ENCODE results near the gene ACIN1. TPM values are rescaled to one million over a fixed set of nuclear protein-coding genes. Genes with fewer than 3 reads are reported as not detected.

Gene ACIN1
- total and polyA plus RNA-seq, 9 of the 15 experiments (the other 6 are each of a cell fraction or from before 2014, with no cell fraction given) = 5.0 to 196 (median 129) TPM

DNA sequence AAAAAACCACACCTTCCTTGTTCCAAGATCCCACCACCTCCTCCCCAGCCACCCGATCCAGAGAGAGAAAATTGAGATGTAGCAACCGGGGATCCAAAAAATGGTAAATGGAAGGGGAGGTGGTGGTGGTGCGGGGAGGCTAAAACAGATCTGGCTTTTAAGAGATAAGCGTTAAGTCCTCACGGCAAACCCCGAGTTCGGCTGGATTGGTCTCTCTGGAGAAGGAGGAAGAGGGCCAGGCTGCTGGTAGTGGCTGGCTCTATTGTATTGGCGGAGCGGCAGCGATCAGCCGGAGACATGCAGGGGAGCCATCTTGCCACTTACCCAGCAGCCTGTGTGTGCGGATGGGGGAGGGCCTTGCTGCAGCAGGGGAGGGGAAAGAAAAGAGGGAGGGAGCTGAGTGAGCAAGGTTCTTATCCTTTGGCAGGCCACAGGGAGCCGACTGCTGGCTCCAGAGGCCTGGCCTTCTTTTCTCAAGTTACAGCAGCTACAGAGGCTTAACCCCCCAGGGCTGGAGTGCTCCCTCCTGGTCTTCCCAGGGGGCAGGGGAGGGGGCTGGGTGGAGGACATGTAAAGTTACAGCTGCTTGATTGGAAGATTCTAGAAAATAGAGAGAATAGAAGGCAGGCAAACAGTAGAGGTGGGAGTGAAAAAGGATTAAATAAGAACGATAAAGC, 23.6 kb downstream of the ACIN1 start (continued):
- TF ChIP-seq, protein P1, sequence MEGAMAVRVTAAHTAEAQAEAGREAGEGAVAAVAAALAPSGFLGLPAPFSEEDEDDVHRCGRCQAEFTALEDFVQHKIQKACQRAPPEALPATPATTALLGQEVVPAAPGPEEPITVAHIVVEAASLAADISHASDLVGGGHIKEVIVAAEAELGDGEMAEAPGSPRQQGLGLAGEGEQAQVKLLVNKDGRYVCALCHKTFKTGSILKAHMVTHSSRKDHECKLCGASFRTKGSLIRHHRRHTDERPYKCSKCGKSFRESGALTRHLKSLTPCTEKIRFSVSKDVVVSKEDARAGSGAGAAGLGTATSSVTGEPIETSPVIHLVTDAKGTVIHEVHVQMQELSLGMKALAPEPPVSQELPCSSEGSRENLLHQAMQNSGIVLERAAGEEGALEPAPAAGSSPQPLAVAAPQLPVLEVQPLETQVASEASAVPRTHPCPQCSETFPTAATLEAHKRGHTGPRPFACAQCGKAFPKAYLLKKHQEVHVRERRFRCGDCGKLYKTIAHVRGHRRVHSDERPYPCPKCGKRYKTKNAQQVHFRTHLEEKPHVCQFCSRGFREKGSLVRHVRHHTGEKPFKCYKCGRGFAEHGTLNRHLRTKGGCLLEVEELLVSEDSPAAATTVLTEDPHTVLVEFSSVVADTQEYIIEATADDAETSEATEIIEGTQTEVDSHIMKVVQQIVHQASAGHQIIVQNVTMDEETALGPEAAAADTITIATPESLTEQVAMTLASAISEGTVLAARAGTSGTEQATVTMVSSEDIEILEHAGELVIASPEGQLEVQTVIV (CRISPR knock-in tag; IDR thresholded peaks at IDR 0.05; ENCODE audit: borderline replicate concordance) = no peak
- no peak for TF ChIP-seq NR1H2 (CRISPR knock-in tag; IDR thresholded peaks at IDR 0.05)
- no peak for TF ChIP-seq ZSCAN32 (CRISPR knock-in tag; IDR thresholded peaks at IDR 0.05)
- no peak for TF ChIP-seq ESRRB (CRISPR knock-in tag; IDR thresholded peaks at IDR 0.05; ENCODE audit: borderline replicate concordance)
- TF ChIP-seq MTA1 (IDR thresholded peaks at IDR 0.05; ENCODE audit: borderline replicate concordance) = no peak
- TF ChIP-seq ZNF766 (CRISPR knock-in tag; conservative IDR thresholded peaks at IDR 0.05) = no peak
- TF ChIP-seq CTBP1 (IDR thresholded peaks at IDR 0.05; ENCODE audit: borderline replicate concordance) = peak; percentile 38; the same call in 1 of the 2 replicates
- no peak for TF ChIP-seq XRCC3 (IDR thresholded peaks at IDR 0.05)
- TF ChIP-seq, protein P2, sequence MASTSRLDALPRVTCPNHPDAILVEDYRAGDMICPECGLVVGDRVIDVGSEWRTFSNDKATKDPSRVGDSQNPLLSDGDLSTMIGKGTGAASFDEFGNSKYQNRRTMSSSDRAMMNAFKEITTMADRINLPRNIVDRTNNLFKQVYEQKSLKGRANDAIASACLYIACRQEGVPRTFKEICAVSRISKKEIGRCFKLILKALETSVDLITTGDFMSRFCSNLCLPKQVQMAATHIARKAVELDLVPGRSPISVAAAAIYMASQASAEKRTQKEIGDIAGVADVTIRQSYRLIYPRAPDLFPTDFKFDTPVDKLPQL (IDR thresholded peaks at IDR 0.05; ENCODE audit: extremely low read depth, insufficient read length) = no peak
- TF ChIP-seq PCBP2 (IDR thresholded peaks at IDR 0.05; ENCODE audit: low read depth, low read length, poor library complexity, severe bottlenecking) = no peak
- TF ChIP-seq TAF15 (IDR thresholded peaks at IDR 0.05; ENCODE audit: low read depth, low read length) = no peak
- TF ChIP-seq CREM (IDR thresholded peaks at IDR 0.05; ENCODE audit: low read depth) = peak; percentile 65
- TF ChIP-seq MAFK (IDR thresholded peaks at IDR 0.05; ENCODE audit: low read length) = no peak
- no peak for TF ChIP-seq SRF (CRISPR knock-in tag; IDR thresholded peaks at IDR 0.05)
- TF ChIP-seq FOXO4 (CRISPR knock-in tag; IDR thresholded peaks at IDR 0.05) = no peak
- TF ChIP-seq TGIF2 (CRISPR knock-in tag; IDR thresholded peaks at IDR 0.05) = no peak
- no peak for TF ChIP-seq MCM3 (IDR thresholded peaks at IDR 0.05)
- no peak for TF ChIP-seq PYGO2 (tag; IDR thresholded peaks at IDR 0.05)
- no peak for TF ChIP-seq ZNF551 (CRISPR knock-in tag; IDR thresholded peaks at IDR 0.05)
- TF ChIP-seq EHMT2 (IDR thresholded peaks at IDR 0.05) = no peak
- no peak for TF ChIP-seq ZKSCAN3 (CRISPR knock-in tag; IDR thresholded peaks at IDR 0.05)
- TF ChIP-seq ZFPM2 (CRISPR knock-in tag; IDR thresholded peaks at IDR 0.05) = no peak
- TF ChIP-seq, protein P3, sequence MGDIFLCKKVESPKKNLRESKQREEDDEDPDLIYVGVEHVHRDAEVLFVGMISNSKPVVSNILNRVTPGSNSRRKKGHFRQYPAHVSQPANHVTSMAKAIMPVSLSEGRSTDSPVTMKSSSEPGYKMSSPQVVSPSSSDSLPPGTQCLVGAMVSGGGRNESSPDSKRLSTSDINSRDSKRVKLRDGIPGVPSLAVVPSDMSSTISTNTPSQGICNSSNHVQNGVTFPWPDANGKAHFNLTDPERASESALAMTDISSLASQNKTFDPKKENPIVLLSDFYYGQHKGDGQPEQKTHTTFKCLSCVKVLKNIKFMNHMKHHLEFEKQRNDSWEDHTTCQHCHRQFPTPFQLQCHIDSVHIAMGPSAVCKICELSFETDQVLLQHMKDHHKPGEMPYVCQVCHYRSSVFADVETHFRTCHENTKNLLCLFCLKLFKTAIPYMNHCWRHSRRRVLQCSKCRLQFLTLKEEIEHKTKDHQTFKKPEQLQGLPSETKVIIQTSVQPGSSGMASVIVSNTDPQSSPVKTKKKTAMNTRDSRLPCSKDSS (IDR thresholded peaks at IDR 0.05; ENCODE audit: low read depth, partially characterized antibody) = no peak

All from K562 (cell line).